ENCODE results near the gene RHBDD3.

The RHBDD3 gene

GRCh38 chr22:29216873-29217666 is 50.7 kb downstream of the RHBDD3 start:
- DNase-seq (ENCODE audit: low spot score): no peak

GRCh38 chr22:29216011-29216872 is 51.5 kb downstream of the RHBDD3 start:
- no peak for DNase-seq (ENCODE audit: low spot score)

- DNase-seq (ENCODE audit: low spot score): no peak
These were observed 52.5 kb downstream of the RHBDD3 start for GRCh38 chr22:29215012-29215860.

- DNase-seq (ENCODE audit: low spot score): no peak
These were observed 53.5 kb downstream of the RHBDD3 start for GRCh38 chr22:29214232-29214631.

GRCh38 chr22:29213493-29213892 is 54.3 kb downstream of the RHBDD3 start:
- no peak for DNase-seq (ENCODE audit: low spot score)

GRCh38 chr22:29212743-29213142 is 55.0 kb downstream of the RHBDD3 start:
- no peak for DNase-seq (ENCODE audit: low spot score)

GRCh38 chr22:29211466-29211865 is 56.3 kb downstream of the RHBDD3 start:
- no peak for DNase-seq (ENCODE audit: low spot score)

GRCh38 chr22:29211066-29211465 is 56.7 kb downstream of the RHBDD3 start:
- no peak for DNase-seq (ENCODE audit: low spot score)
